ENCODE results near the gene C13orf46.

GRCh38 chr13:113950451-113951245 is 23.2 kb downstream of the C13orf46 start:
- TF ChIP-seq EZH2 (IDR thresholded peaks at IDR 0.05; ENCODE audit: low read length) = no peak
- no peak for TF ChIP-seq CTCF (optimal IDR thresholded peaks at IDR 0.05 in 1 of 3, IDR thresholded peaks at IDR 0.05 in 1 of 3, conservative IDR thresholded peaks at IDR 0.05 in 1 of 3; ENCODE audit: extremely low read depth in 1 of 3, insufficient read depth in 2 of 3, low read length in 3 of 3)
